HepG2 (cell line): ENCODE data around the gene GNAL. TPM values are rescaled to one million over a fixed set of nuclear protein-coding genes. Genes with fewer than 3 reads are reported as not detected.

ENCODE experiments used
- CCAR2 ChIP-seq: fragments of 200-400 bp; formaldehyde crosslinking; optimal IDR thresholded peaks from 2 replicates; pipeline ENCODE3; 2018; ENCODE audit warnings: low read depth, mild to moderate bottlenecking, low read length, moderate library complexity
- DNMT3B ChIP-seq: conservative IDR thresholded peaks from 2 replicates; pipeline ENCODE4 v1.6.1; 2016; ENCODE audit warnings: missing biosample characterization, control low read depth
- EED ChIP-seq: sonication (generic); formaldehyde crosslinking; IDR thresholded peaks from 2 replicates; pipeline ENCODE4 v1.5.0; 2020; ENCODE audit warnings: mild to moderate bottlenecking, missing genetic modification reagents
- FOSL1 ChIP-seq: sonication (generic); formaldehyde crosslinking; IDR thresholded peaks from 2 replicates; pipeline ENCODE4 v1.9.0; 2021; ENCODE audit warnings: missing genetic modification reagents, borderline replicate concordance
- FOXJ3 ChIP-seq: sonication (generic); formaldehyde crosslinking; IDR thresholded peaks from 2 replicates; pipeline ENCODE4 v1.4.0; 2020; ENCODE audit warnings: missing genetic modification reagents, mild to moderate bottlenecking, borderline replicate concordance
- HNF4A ChIP-seq: sonication (generic); formaldehyde crosslinking; IDR thresholded peaks from 2 replicates; pipeline ENCODE4 v1.4.0; 2020; ENCODE audit warnings: missing genetic modification reagents
- MYC ChIP-seq: sonication (generic); formaldehyde crosslinking; IDR thresholded peaks from 2 replicates; pipeline ENCODE4 v1.9.0; 2021; ENCODE audit warnings: missing genetic modification reagents, borderline replicate concordance
- NRL ChIP-seq: sonication (generic); formaldehyde crosslinking; IDR thresholded peaks from 2 replicates; pipeline ENCODE4 v1.5.0; 2020; ENCODE audit warnings: missing genetic modification reagents, mild to moderate bottlenecking, moderate library complexity, borderline replicate concordance
- TGIF2 ChIP-seq: IDR thresholded peaks from 2 replicates; pipeline ENCODE4 v1.6.1; 2016; ENCODE audit warnings: control low read depth, missing compliant biosample characterization
- ZBTB3 ChIP-seq: sonication (generic); formaldehyde crosslinking; IDR thresholded peaks from 2 replicates; pipeline ENCODE4 v1.4.0; 2020; ENCODE audit warnings: low read depth, mild to moderate bottlenecking, moderate library complexity, missing genetic modification reagents, borderline replicate concordance
- ZNF17 ChIP-seq: sonication (generic); formaldehyde crosslinking; IDR thresholded peaks from 2 replicates; pipeline ENCODE4 v1.5.0; 2020; ENCODE audit warnings: mild to moderate bottlenecking, missing genetic modification reagents
- ZNF235 ChIP-seq: sonication (generic); formaldehyde crosslinking; IDR thresholded peaks from 2 replicates; pipeline ENCODE4 v1.8.1; 2023; ENCODE audit warnings: mild to moderate bottlenecking, missing genetic modification reagents, borderline replicate concordance
- ZNF589 ChIP-seq: sonication (generic); formaldehyde crosslinking; conservative IDR thresholded peaks from 2 replicates; pipeline ENCODE4 v1.8.0; 2022; ENCODE audit warnings: mild to moderate bottlenecking, moderate library complexity, missing genetic modification reagents
- ZNF660 ChIP-seq: sonication (generic); formaldehyde crosslinking; IDR thresholded peaks from 2 replicates; pipeline ENCODE4 v1.5.1; 2020; ENCODE audit warnings: mild to moderate bottlenecking, low read depth, missing genetic modification reagents, borderline replicate concordance
- polyA plus RNA-seq, 8 experiments: library from polyadenylated mRNA; depleted of rRNA in 3 of 8; stranded (reverse) in 7 of 8; unstranded in 1 of 8; fragments of >200 nt; fragmentation: Illumina TruSeq in 4 of 8; extraction: Trizol in 4 of 8; gene quantifications; 2 replicates each; pipeline versions ENCODE4 v1.2.1 to v1.2.3, GENCODE V29; 2011 to 2016; ENCODE audit warnings: low read depth in 4 of 8, missing spikeins in 1 of 8, mixed read lengths in 1 of 8; ENCODE audit not compliant: insufficient read depth in 1 of 8
- total RNA-seq, 5 experiments: library from RNA; depleted of rRNA; stranded (reverse); fragments of >200 nt; fragmentation: Illumina TruSeq; extraction: Trizol; gene quantifications; 2 replicates each; pipeline ENCODE4 v1.2.3, GENCODE V29; 2016; ENCODE audit warnings: low read depth in 1 of 5
- TF ChIP-seq, protein P1 (sequence below): sonication (generic); formaldehyde crosslinking; IDR thresholded peaks from 2 replicates; pipeline ENCODE4 v1.8.1; 2023; ENCODE audit warnings: mild to moderate bottlenecking, missing genetic modification reagents
- TF ChIP-seq, protein P2 (sequence below): sonication (generic); formaldehyde crosslinking; IDR thresholded peaks from 2 replicates; pipeline ENCODE4 v1.5.1; 2020; ENCODE audit warnings: mild to moderate bottlenecking, missing genetic modification reagents, borderline replicate concordance
- TF ChIP-seq, protein P3 (sequence below): sonication (generic); formaldehyde crosslinking; IDR thresholded peaks from 2 replicates; pipeline ENCODE4 v1.4.0; 2020; ENCODE audit warnings: missing genetic modification reagents, borderline replicate concordance
- TF ChIP-seq, protein P4 (sequence below): IDR thresholded peaks from 2 replicates; pipeline ENCODE4 v1.6.1; 2016; ENCODE audit warnings: low read depth

The GNAL gene
- total and polyA plus RNA-seq, 2 of the 13 experiments (the other 11 are each of a cell fraction or from before 2014, with no cell fraction given): 0.87 to 1.4 TPM

DNA sequence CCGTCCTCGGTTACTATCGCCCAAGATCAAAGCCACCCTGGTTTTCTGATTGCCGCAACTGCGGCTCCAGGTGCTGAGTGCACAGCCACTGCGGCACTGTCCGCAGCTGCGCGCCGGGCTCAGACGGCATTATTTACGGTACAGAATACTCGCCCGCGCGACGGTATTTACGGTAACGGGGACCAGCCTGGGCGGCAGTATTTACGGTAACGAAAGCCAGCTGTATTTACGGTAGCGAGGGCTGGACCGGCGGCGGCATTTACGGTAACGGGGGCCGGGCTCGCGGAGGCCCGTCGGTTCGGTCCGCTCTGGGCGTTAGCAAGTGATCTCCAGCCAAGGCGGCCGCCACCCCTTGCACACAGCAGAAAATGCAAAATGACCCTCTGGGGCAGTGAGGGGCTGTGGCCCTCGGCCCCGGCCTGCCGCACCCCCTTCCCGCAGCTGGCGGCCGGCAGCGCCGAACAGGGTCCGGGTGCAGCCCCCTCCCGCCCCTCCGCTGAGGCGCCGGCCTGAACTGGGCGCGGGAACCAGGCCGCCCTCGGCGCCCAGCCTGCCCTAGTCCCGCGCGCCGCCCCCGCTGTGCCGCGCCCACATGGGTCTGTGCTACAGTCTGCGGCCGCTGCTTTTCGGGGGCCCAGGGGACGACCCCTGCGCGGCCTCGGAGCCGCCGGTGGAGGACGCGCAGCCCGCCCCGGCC, at the start of gene GNAL (continued):
- TF ChIP-seq TGIF2 (no peak), ZBTB3 (CRISPR knock-in tag) (no peak), HNF4A (CRISPR knock-in tag) (no peak; the same call in 1 of the 2 replicates), MYC (CRISPR knock-in tag) (no peak), ZNF660 (no peak), DNMT3B (CRISPR knock-in tag) (no peak), FOSL1 (CRISPR knock-in tag) (no peak), ZNF17 (CRISPR knock-in tag) (no peak), EED (CRISPR knock-in tag) (no peak; the same call in 1 of the 2 replicates), ZNF235 (CRISPR knock-in tag) (no peak), CCAR2 (no peak), FOXJ3 (CRISPR knock-in tag) (no peak), ZNF589 (CRISPR knock-in tag) (no peak), NRL (0 out of 2 replicates have a peak, but pooled peaks have one; percentile 22)
- TF ChIP-seq, protein P1, sequence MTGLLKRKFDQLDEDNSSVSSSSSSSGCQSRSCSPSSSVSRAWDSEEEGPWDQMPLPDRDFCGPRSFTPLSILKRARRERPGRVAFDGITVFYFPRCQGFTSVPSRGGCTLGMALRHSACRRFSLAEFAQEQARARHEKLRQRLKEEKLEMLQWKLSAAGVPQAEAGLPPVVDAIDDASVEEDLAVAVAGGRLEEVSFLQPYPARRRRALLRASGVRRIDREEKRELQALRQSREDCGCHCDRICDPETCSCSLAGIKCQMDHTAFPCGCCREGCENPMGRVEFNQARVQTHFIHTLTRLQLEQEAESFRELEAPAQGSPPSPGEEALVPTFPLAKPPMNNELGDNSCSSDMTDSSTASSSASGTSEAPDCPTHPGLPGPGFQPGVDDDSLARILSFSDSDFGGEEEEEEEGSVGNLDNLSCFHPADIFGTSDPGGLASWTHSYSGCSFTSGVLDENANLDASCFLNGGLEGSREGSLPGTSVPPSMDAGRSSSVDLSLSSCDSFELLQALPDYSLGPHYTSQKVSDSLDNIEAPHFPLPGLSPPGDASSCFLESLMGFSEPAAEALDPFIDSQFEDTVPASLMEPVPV (CRISPR knock-in tag): 0 out of 2 replicates have a peak, but pooled peaks have one; percentile 48
- TF ChIP-seq, protein P2, sequence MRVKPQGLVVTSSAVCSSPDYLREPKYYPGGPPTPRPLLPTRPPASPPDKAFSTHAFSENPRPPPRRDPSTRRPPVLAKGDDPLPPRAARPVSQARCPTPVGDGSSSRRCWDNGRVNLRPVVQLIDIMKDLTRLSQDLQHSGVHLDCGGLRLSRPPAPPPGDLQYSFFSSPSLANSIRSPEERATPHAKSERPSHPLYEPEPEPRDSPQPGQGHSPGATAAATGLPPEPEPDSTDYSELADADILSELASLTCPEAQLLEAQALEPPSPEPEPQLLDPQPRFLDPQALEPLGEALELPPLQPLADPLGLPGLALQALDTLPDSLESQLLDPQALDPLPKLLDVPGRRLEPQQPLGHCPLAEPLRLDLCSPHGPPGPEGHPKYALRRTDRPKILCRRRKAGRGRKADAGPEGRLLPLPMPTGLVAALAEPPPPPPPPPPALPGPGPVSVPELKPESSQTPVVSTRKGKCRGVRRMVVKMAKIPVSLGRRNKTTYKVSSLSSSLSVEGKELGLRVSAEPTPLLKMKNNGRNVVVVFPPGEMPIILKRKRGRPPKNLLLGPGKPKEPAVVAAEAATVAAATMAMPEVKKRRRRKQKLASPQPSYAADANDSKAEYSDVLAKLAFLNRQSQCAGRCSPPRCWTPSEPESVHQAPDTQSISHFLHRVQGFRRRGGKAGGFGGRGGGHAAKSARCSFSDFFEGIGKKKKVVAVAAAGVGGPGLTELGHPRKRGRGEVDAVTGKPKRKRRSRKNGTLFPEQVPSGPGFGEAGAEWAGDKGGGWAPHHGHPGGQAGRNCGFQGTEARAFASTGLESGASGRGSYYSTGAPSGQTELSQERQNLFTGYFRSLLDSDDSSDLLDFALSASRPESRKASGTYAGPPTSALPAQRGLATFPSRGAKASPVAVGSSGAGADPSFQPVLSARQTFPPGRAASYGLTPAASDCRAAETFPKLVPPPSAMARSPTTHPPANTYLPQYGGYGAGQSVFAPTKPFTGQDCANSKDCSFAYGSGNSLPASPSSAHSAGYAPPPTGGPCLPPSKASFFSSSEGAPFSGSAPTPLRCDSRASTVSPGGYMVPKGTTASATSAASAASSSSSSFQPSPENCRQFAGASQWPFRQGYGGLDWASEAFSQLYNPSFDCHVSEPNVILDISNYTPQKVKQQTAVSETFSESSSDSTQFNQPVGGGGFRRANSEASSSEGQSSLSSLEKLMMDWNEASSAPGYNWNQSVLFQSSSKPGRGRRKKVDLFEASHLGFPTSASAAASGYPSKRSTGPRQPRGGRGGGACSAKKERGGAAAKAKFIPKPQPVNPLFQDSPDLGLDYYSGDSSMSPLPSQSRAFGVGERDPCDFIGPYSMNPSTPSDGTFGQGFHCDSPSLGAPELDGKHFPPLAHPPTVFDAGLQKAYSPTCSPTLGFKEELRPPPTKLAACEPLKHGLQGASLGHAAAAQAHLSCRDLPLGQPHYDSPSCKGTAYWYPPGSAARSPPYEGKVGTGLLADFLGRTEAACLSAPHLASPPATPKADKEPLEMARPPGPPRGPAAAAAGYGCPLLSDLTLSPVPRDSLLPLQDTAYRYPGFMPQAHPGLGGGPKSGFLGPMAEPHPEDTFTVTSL (CRISPR knock-in tag): no peak
- TF ChIP-seq, protein P3, sequence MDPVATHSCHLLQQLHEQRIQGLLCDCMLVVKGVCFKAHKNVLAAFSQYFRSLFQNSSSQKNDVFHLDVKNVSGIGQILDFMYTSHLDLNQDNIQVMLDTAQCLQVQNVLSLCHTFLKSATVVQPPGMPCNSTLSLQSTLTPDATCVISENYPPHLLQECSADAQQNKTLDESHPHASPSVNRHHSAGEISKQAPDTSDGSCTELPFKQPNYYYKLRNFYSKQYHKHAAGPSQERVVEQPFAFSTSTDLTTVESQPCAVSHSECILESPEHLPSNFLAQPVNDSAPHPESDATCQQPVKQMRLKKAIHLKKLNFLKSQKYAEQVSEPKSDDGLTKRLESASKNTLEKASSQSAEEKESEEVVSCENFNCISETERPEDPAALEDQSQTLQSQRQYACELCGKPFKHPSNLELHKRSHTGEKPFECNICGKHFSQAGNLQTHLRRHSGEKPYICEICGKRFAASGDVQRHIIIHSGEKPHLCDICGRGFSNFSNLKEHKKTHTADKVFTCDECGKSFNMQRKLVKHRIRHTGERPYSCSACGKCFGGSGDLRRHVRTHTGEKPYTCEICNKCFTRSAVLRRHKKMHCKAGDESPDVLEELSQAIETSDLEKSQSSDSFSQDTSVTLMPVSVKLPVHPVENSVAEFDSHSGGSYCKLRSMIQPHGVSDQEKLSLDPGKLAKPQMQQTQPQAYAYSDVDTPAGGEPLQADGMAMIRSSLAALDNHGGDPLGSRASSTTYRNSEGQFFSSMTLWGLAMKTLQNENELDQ (CRISPR knock-in tag): no peak
- TF ChIP-seq, protein P4, sequence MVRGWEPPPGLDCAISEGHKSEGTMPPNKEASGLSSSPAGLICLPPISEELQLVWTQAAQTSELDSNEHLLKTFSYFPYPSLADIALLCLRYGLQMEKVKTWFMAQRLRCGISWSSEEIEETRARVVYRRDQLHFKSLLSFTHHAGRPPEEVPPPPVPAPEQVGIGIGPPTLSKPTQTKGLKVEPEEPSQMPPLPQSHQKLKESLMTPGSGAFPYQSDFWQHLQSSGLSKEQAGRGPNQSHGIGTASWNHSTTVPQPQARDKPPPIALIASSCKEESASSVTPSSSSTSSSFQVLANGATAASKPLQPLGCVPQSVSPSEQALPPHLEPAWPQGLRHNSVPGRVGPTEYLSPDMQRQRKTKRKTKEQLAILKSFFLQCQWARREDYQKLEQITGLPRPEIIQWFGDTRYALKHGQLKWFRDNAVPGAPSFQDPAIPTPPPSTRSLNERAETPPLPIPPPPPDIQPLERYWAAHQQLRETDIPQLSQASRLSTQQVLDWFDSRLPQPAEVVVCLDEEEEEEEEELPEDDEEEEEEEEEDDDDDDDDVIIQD (CRISPR knock-in tag): no peak
